HG03045 (cell line): ENCODE results near the gene ADCK1.
"Not testable (repeated sequence)": the region's sequence is repeated elsewhere in the genome, so short reads cannot be mapped to it uniquely, and the experiment has no call there.

ENCODE experiments used
- ATAC-seq: cut with Tn5 transposase; IDR thresholded peaks from one replicate; pipeline ENCODE4 v1.9.1; 2021; ENCODE audit warnings: mild to moderate bottlenecking, moderate library complexity; ENCODE audit not compliant: unreplicated experiment

ADCK1 gene

GRCh38 chr14:77924141-77924948 is 124.4 kb downstream of the ADCK1 start:
- no peak for ATAC-seq

GRCh38 chr14:77926942-77927341 is 127.0 kb downstream of the ADCK1 start:
- no peak for ATAC-seq

GRCh38 chr14:77931441-77931840 is 131.5 kb downstream of the ADCK1 start:
- no peak for ATAC-seq

- no peak for ATAC-seq
These were observed 136.3 kb downstream of the ADCK1 start for GRCh38 chr14:77936138-77936639.

GRCh38 chr14:77947372-77947771 is 147.5 kb downstream of the ADCK1 start:
- ATAC-seq = no peak

- ATAC-seq = no peak
These were observed 150.6 kb downstream of the ADCK1 start for GRCh38 chr14:77950371-77951063.

GRCh38 chr14:77955816-77956484 is 156.0 kb downstream of the ADCK1 start:
- no peak for ATAC-seq

GRCh38 chr14:77959686-77960085 is 159.8 kb downstream of the ADCK1 start:
- ATAC-seq = not testable (repeated sequence)

- ATAC-seq = no peak
These were observed 162.1 kb downstream of the ADCK1 start for GRCh38 chr14:77961847-77962580.

GRCh38 chr14:77962731-77963520 is 163.0 kb downstream of the ADCK1 start:
- ATAC-seq = no peak

GRCh38 chr14:77964586-77964985 is 164.7 kb downstream of the ADCK1 start:
- no peak for ATAC-seq

- ATAC-seq = no peak
These were observed 165.1 kb downstream of the ADCK1 start for GRCh38 chr14:77965050-77965449.

- ATAC-seq = no peak
These were observed 166.1 kb downstream of the ADCK1 start for GRCh38 chr14:77965919-77966435.

GRCh38 chr14:77967110-77967509 is 167.2 kb downstream of the ADCK1 start:
- no peak for ATAC-seq

GRCh38 chr14:77970646-77971045 is 170.7 kb downstream of the ADCK1 start:
- ATAC-seq = no peak

- ATAC-seq = no peak
These were observed 173.3 kb downstream of the ADCK1 start for GRCh38 chr14:77973246-77973645.

- ATAC-seq = no peak
These were observed 176.7 kb downstream of the ADCK1 start for GRCh38 chr14:77976591-77976990.

GRCh38 chr14:77979171-77979570 is 179.3 kb downstream of the ADCK1 start:
- no peak for ATAC-seq

- no peak for ATAC-seq
These were observed 179.9 kb downstream of the ADCK1 start for GRCh38 chr14:77979666-77980351.
